HFFc6 (cell line): ENCODE measurements around the gene HECTD4. TPM values are rescaled to one million over a fixed set of nuclear protein-coding genes. Genes with fewer than 3 reads are reported as not detected.

ENCODE experiments used
- DNase-seq: peaks from one replicate; pipeline ENCODE4 v3.0.0-alpha.2; 2018
- H3K27ac Mint-ChIP-seq: 2 replicates; pipeline ENCODE4 v1.8.0; 2020; ENCODE audit warnings: mild to moderate bottlenecking, mixed read lengths
- H3K27me3 Mint-ChIP-seq: 2 replicates; pipeline ENCODE4 v1.8.0; 2021; ENCODE audit warnings: mild to moderate bottlenecking, moderate library complexity, mixed read lengths; ENCODE audit not compliant: insufficient read depth
- H3K36me3 Mint-ChIP-seq: 2 replicates; pipeline ENCODE4 v1.8.0; 2021; ENCODE audit warnings: low read depth, mixed read lengths
- H3K4me1 Mint-ChIP-seq: 2 replicates; pipeline ENCODE4 v1.8.0; 2020; ENCODE audit warnings: low read depth, mixed read lengths
- H3K4me3 Mint-ChIP-seq: 2 replicates; pipeline ENCODE4 v1.8.0; 2020; ENCODE audit warnings: mild to moderate bottlenecking, moderate library complexity, mixed read lengths
- H3K9me3 Mint-ChIP-seq: 2 replicates; pipeline ENCODE4 v1.8.0; 2020; ENCODE audit warnings: mild to moderate bottlenecking, mixed read lengths
- CTCF ChIP-seq: fragments of 200-600 bp; sonication (generic); IDR thresholded peaks from 2 replicates; pipeline ENCODE4 v1.5.0; 2021; ENCODE audit warnings: antibody characterized with exemption, mild to moderate bottlenecking
- total RNA-seq, 6 experiments: library from RNA; stranded (reverse); fragmentation: NEBNext Ultra II Directional; extraction: Animal tissue kit (Norgen Biotek cat#: 25700); gene quantifications; 2 replicates in 1 of 6; 3 replicates in 5 of 6; pipeline ENCODE4 v1.2.3, GENCODE V29; 2021

HECTD4 gene
- total RNA-seq, 6 experiments from 2014 or later = 15.7 to 22.5 (median 18.5) TPM

GRCh38 chr12:112361271-112361670 is 21.0 kb downstream of the HECTD4 start:
- Mint-ChIP-seq H3K27me3 (no peaks in the 10 kb centered on the region; the same call in 1 of the 2 replicates), H3K4me3 (no peak overlapping the region), H3K27ac (no peak overlapping the region), H3K4me1 (peaks cover 7% of the 10 kb centered on the region), H3K9me3 (no peaks in the 10 kb centered on the region), H3K36me3 (no peaks in the 10 kb centered on the region)
- no peak for DNase-seq
- no peak for TF ChIP-seq CTCF

- H3K4me1 Mint-ChIP-seq = peaks cover 7% of the 10 kb centered on the region
Measured at GRCh38 chr12:112359290-112359689, 22.9 kb downstream of the HECTD4 start.

GRCh38 chr12:112357214-112357613 is 25.0 kb downstream of the HECTD4 start:
- no peak overlapping the region for H3K4me3 Mint-ChIP-seq
- no peak for TF ChIP-seq CTCF

More at GRCh38 chr12:112359290-112359689, 22.9 kb downstream of the HECTD4 start:
- no peak overlapping the region for H3K4me3 Mint-ChIP-seq
- no peaks in the 10 kb centered on the region for H3K36me3 Mint-ChIP-seq
- H3K9me3 Mint-ChIP-seq = no peaks in the 10 kb centered on the region
- TF ChIP-seq CTCF = no peak
- no peak for DNase-seq
- no peaks in the 10 kb centered on the region; the same call in 1 of the 2 replicates for H3K27me3 Mint-ChIP-seq
- no peak overlapping the region for H3K27ac Mint-ChIP-seq

GRCh38 chr12:112354399-112354798 is 27.8 kb downstream of the HECTD4 start:
- no peaks in the 10 kb centered on the region for H3K36me3 Mint-ChIP-seq

More at GRCh38 chr12:112357214-112357613, 25.0 kb downstream of the HECTD4 start:
- peaks cover 15% of the 10 kb centered on the region for H3K4me1 Mint-ChIP-seq
- H3K27ac Mint-ChIP-seq = 0 out of 2 replicates have a peak overlapping the region, but pooled peaks have one; percentile 9
- no peak for DNase-seq
- no peaks in the 10 kb centered on the region; the same call in 1 of the 2 replicates for H3K27me3 Mint-ChIP-seq
- H3K9me3 Mint-ChIP-seq = no peaks in the 10 kb centered on the region
- H3K36me3 Mint-ChIP-seq = no peaks in the 10 kb centered on the region

GRCh38 chr12:112353393-112353792 is 28.8 kb downstream of the HECTD4 start:
- peak; percentile 18 for DNase-seq
- Mint-ChIP-seq H3K4me3 (no peak overlapping the region), H3K27me3 (no peaks in the 10 kb centered on the region; the same call in 1 of the 2 replicates), H3K4me1 (peaks cover 27% of the 10 kb centered on the region), H3K27ac (peak overlapping the region; percentile 32; the same call in 1 of the 2 replicates), H3K9me3 (no peaks in the 10 kb centered on the region), H3K36me3 (no peaks in the 10 kb centered on the region)
- no peak for TF ChIP-seq CTCF

More at GRCh38 chr12:112354399-112354798, 27.8 kb downstream of the HECTD4 start:
- Mint-ChIP-seq H3K27me3 (no peaks in the 10 kb centered on the region; the same call in 1 of the 2 replicates), H3K27ac (no peak overlapping the region), H3K9me3 (no peaks in the 10 kb centered on the region), H3K4me3 (no peak overlapping the region), H3K4me1 (peaks cover 26% of the 10 kb centered on the region)
- no peak for TF ChIP-seq CTCF
- no peak for DNase-seq
